Transverse colon (tissue), 4 donors: Measurements from ENCODE around the gene ENTR1. TPM values are rescaled to one million over a fixed set of nuclear protein-coding genes. Genes with fewer than 3 reads are reported as not detected.

ENCODE experiments used
- DNase-seq: peaks from one replicate; pipeline ENCODE4 v3.0.0-alpha.2; 2019
- H3K27ac ChIP-seq, 4 donors: fragments of 200-600 bp; sonication (generic); 2 replicates each; pipeline ENCODE4 v1.5.1; 2016 to 2018; ENCODE audit warnings: inconsistent platforms in 4 of 4
- H3K27me3 ChIP-seq: fragments of 200-600 bp; sonication (generic); 2 replicates; pipeline ENCODE4 v1.5.1; 2017; ENCODE audit warnings: inconsistent platforms
- H3K36me3 ChIP-seq, 4 donors: fragments of 200-600 bp; sonication (generic); 2 replicates each; pipeline ENCODE4 v1.5.1; 2017 to 2019; ENCODE audit warnings: inconsistent platforms in 4 of 4
- H3K4me1 ChIP-seq, 4 donors: fragments of 200-600 bp; sonication (generic); 2 replicates each; pipeline ENCODE4 v1.5.1; 2017 to 2020; ENCODE audit warnings: inconsistent platforms in 4 of 4
- H3K4me3 ChIP-seq, 4 donors: fragments of 200-600 bp; sonication (generic); 1 replicate in 1 of 4; 2 replicates in 3 of 4; pipeline versions ENCODE4 v1.5.1 to v1.6.1; 2017 to 2019; ENCODE audit warnings: inconsistent platforms in 4 of 4
- H3K9me3 ChIP-seq, 2 donors: fragments of 200-600 bp; sonication (generic); 2 replicates each; pipeline ENCODE4 v1.5.1; 2017 to 2019; ENCODE audit warnings: inconsistent platforms in 2 of 2
- CTCF ChIP-seq, 5 experiments: fragments of 200-600 bp in 3 of 5; fragments of 450-650 bp in 2 of 5; sonication (generic) in 3 of 5; IDR thresholded peaks; 1 replicate in 2 of 5; 2 replicates in 3 of 5; pipeline ENCODE4 v1.5.1; 2016 to 2017; ENCODE audit warnings: antibody characterized with exemption in 5 of 5, inconsistent platforms in 3 of 5, mild to moderate bottlenecking in 2 of 5, moderate library complexity in 1 of 5
- EP300 ChIP-seq: sonication (generic); formaldehyde crosslinking; IDR thresholded peaks from one replicate; pipeline ENCODE4 v1.6.1; 2017; ENCODE audit warnings: antibody characterized with exemption, low read depth
- POLR2A ChIP-seq: fragments of 450-650 bp; IDR thresholded peaks from one replicate; pipeline ENCODE4 v1.6.1; 2016; ENCODE audit warnings: antibody characterized with exemption, mild to moderate bottlenecking, moderate library complexity
- POLR2AphosphoS5 ChIP-seq, 3 donors: sonication (generic); formaldehyde crosslinking; IDR thresholded peaks; one replicate each; pipeline ENCODE4 v1.6.1; 2016; ENCODE audit warnings: antibody characterized with exemption in 3 of 3
- WGBS, 2 donors: methylation state at CpG; one replicate each; pipeline ENCODE4 v1.1.5; 2018; ENCODE audit warnings: low coverage in 1 of 2; 5-methylcytosine and 5-hydroxymethylcytosine counted together
- in situ Hi-C, 4 donors: fragments of 200-750 bp; cut with MboI; loops; one replicate each; pipeline versions ENCODE4 v1.15.0 to v1.15.1; 2017; ENCODE audit warnings: low sequenced_read_pairs in 3 of 4, low pct_ligation_motif_present in 1 of 4, low pct_unique_long_range_greater_than_20kb in 1 of 4
- intact Hi-C: fragments of 100-400 bp; cut with DNase I; formaldehyde crosslinking; loops from one replicate; pipeline ENCODE4 v1.15.1; 2023; ENCODE audit warnings: low total_unique reads
- total RNA-seq, 4 donors: library from RNA; depleted of rRNA; stranded (reverse); fragments of >200 nt; gene quantifications; one replicate each; pipeline ENCODE4 v1.1.0, GENCODE V29; 2016

ENTR1 gene
- total RNA-seq, 4 donors from 2014 or later = 23.6 to 74.6 (median 40.9) TPM

- 91 to 95% methylated on average over 8 to 43 of the region's 43 CpGs for WGBS, 2 donors
- H3K36me3 ChIP-seq = peaks cover 0 to 85% (median 40%) of the 10 kb centered on the region in 4 donors
- no peaks in the 10 kb centered on the region for H3K4me1 ChIP-seq
- no peak for DNase-seq
- no peak overlapping the region for H3K4me3 ChIP-seq
- intact Hi-C loops (no loop called here), in situ Hi-C loops (no loop called here)
- H3K27me3 ChIP-seq = no peaks in the 10 kb centered on the region
- TF ChIP-seq POLR2AphosphoS5 (IDR thresholded peaks at IDR 0.05) (no peak), POLR2A (no peak), CTCF (IDR thresholded peaks at IDR 0.05) (no peak)
- no peak overlapping the region for H3K27ac ChIP-seq
- no peaks in the 10 kb centered on the region for H3K9me3 ChIP-seq
Observed at GRCh38 chr9:136455043-136456002, 44.9 kb upstream of the ENTR1 start.

DNA sequence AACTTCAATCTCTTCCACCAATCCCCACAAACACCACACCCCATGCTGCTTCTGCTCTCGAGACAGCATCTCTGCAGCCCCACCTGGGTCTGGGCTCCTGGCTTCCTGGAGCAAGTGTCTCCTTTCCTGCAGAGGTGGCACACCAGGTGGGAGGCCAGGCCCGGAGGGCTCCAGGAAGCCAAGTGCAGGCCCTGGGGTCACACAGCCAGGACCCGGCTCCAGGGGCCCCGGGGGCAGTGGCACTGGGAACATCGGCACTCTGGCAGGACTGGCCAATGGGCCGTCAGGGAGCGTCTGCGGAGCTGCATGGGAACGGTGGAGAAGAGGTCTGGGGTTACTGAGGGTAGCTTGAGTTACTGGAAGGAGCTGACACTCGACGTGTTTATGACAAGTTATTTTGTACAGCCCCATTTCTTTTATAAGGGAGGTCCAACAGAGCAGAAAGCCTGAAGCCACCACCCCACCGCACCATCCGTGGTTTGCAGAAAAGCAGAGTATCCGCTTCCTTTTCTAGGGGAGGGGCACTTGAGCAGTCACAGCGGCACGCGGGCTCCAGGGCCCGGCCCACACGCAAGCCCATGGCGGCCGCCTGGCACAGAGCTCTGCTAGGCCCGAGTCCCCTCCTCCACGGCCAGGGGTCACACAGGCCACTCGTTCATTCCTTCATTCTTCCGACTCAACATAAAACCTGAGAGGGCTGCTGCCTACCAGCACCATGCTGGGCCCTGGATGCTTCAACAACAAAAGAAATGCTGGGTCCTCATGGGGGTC is 43.8 kb upstream of the ENTR1 start:
- intact Hi-C loops (no loop called here), in situ Hi-C loops (no loop called here)
- no peak for TF ChIP-seq POLR2A
- TF ChIP-seq EP300 = no peak
- no peaks in the 10 kb centered on the region for H3K4me1 ChIP-seq
- DNase-seq = no peak
- peaks cover 0 to 84% (median 41%) of the 10 kb centered on the region in 4 donors for H3K36me3 ChIP-seq
- H3K27ac ChIP-seq = no peak overlapping the region
- WGBS, 2 donors = 91 to 100% methylated on average over 1 to 25 of the region's 25 CpGs
- H3K27me3 ChIP-seq = no peaks in the 10 kb centered on the region
- no peak overlapping the region for H3K4me3 ChIP-seq
- H3K9me3 ChIP-seq = no peaks in the 10 kb centered on the region

GRCh38 chr9:136453326-136453725 is 42.9 kb upstream of the ENTR1 start:
- no peak for DNase-seq
- 93 to 95% methylated on average over 4 to 11 of the region's 11 CpGs for WGBS, 2 donors
- Histone ChIP-seq H3K36me3 (peaks cover 0 to 84% (median 40%) of the 10 kb centered on the region in 4 donors), H3K4me1 (no peaks in the 10 kb centered on the region), H3K27ac (no peak overlapping the region), H3K4me3 (no peak overlapping the region), H3K9me3 (no peaks in the 10 kb centered on the region), H3K27me3 (no peaks in the 10 kb centered on the region)
- intact Hi-C loops = no loop called here
- TF ChIP-seq POLR2AphosphoS5 (IDR thresholded peaks at IDR 0.05) (no peak), CTCF (IDR thresholded peaks at IDR 0.05) (no peak), EP300 (no peak), POLR2A (no peak)
- in situ Hi-C loops = no loop called here

- in situ Hi-C loops (no loop called here), intact Hi-C loops (no loop called here)
- WGBS, 2 donors = 87 to 92% methylated on average over 8 to 26 of the region's 26 CpGs
- H3K27ac ChIP-seq = no peak overlapping the region
- DNase-seq = no peak
- no peak overlapping the region for H3K4me3 ChIP-seq
- TF ChIP-seq CTCF (IDR thresholded peaks at IDR 0.05) (no peak), POLR2A (no peak), EP300 (no peak), POLR2AphosphoS5 (IDR thresholded peaks at IDR 0.05) (no peak)
- H3K27me3 ChIP-seq = no peaks in the 10 kb centered on the region
- H3K9me3 ChIP-seq = no peaks in the 10 kb centered on the region
- H3K36me3 ChIP-seq = peaks cover 0 to 85% (median 40%) of the 10 kb centered on the region in 4 donors
- H3K4me1 ChIP-seq = no peaks in the 10 kb centered on the region
Observed at GRCh38 chr9:136451221-136451877, 40.9 kb upstream of the ENTR1 start.
